GM12878 (cell line): ENCODE results near the gene KIF5C. TPM values are rescaled to one million over a fixed set of nuclear protein-coding genes. Genes with fewer than 3 reads are reported as not detected.

Experiments used
- ATAC-seq: fragments of 200-7000 bp; cut with Tn5 transposase; 3 replicates; pipeline ENCODE4 v1.9.1; 2020; ENCODE audit warnings: mild to moderate bottlenecking, moderate library complexity
- BruUV-seq: library from RNA; stranded (reverse); fragments of 400-500 nt; replicated peaks from 2 replicates; lab custom pipeline; 2021; lab: Mats Ljungman, UMichigan
- CTCF ChIA-PET: fragments of 300-600 bp; sonication (Branson Sonifier 250); formaldehyde crosslinking; extraction: SDS; loops from one replicate; lab custom pipeline; 2021; ENCODE audit warnings: inconsistent platforms; lab: Yijun Ruan, JAX
- POLR2A ChIA-PET: fragments of 350-600 bp; formaldehyde crosslinking; extraction: SDS; loops from one replicate; lab custom pipeline; 2021; ENCODE audit warnings: inconsistent platforms; lab: Charles Lee
- RAD21 ChIA-PET: fragments of 300-600 bp; sonication (Branson Sonifier 250); formaldehyde crosslinking; loops from one replicate; lab custom pipeline; 2023; ENCODE audit warnings: antibody characterized with exemption; ENCODE audit not compliant: unreplicated experiment; lab: Charles Lee
- SMC1A ChIA-PET: fragments of 300-600 bp; sonication (Branson Sonifier 250); formaldehyde crosslinking; loops from one replicate; lab custom pipeline; 2023; ENCODE audit not compliant: unreplicated experiment, uncharacterized antibody; lab: Charles Lee
- DNase-seq: peaks from one replicate; pipeline ENCODE4 v3.0.0-alpha.2; 2011; ENCODE audit warnings: low read depth, low spot score
- FAIRE-seq: peaks from 3 replicates; lab custom pipeline; 2011; peaks lifted over from hg19 to GRCh38; lab: Jason Lieb, UNC
- H2AFZ ChIP-seq: 2 replicates; pipeline ENCODE4 v1.6.0; 2011; ENCODE audit warnings: low read depth, low read length, control low read depth; ENCODE audit not compliant: control insufficient read depth
- H3K27ac ChIP-seq: 2 replicates; pipeline ENCODE4 v1.5.1; 2011; ENCODE audit warnings: control low read depth; ENCODE audit not compliant: control insufficient read depth, insufficient read depth
- H3K27me3 ChIP-seq, 2 experiments: replicated peaks in 1 of 2; 2 replicates each; pipeline versions ENCODE4 v1.6.0 to v1.6.1; 2011; ENCODE audit warnings: low read length in 1 of 2; ENCODE audit not compliant: control insufficient read depth in 2 of 2, insufficient read depth in 2 of 2
- H3K36me3 ChIP-seq, 2 experiments: 2 replicates each; pipeline ENCODE4 v1.5.1; 2011; ENCODE audit warnings: low read length in 1 of 2; ENCODE audit not compliant: control insufficient read depth in 2 of 2, insufficient read depth in 2 of 2
- H3K4me1 ChIP-seq: 2 replicates; pipeline ENCODE4 v1.6.1; 2011; ENCODE audit warnings: mild to moderate bottlenecking, low read length, moderate library complexity, mixed read lengths; ENCODE audit not compliant: control insufficient read depth, insufficient read depth
- H3K4me2 ChIP-seq: 2 replicates; pipeline ENCODE4 v1.6.0; 2011; ENCODE audit warnings: control low read depth; ENCODE audit not compliant: control insufficient read depth, insufficient read depth
- H3K4me3 ChIP-seq: fragments of 200-600 bp; sonication (generic); 2 replicates; pipeline ENCODE4 v1.5.1; 2016
- H3K79me2 ChIP-seq: 2 replicates; pipeline ENCODE4 v1.6.0; 2011; ENCODE audit warnings: low read length; ENCODE audit not compliant: control insufficient read depth, insufficient read depth
- H3K9ac ChIP-seq: 2 replicates; pipeline ENCODE4 v1.8.0; 2011; ENCODE audit warnings: low read length, control low read depth, mixed read lengths; ENCODE audit not compliant: control insufficient read depth, insufficient read depth
- H3K9me3 ChIP-seq: replicated peaks from 3 replicates; pipeline ENCODE4 v1.5.1; 2011; ENCODE audit warnings: mild to moderate bottlenecking, low read length; ENCODE audit not compliant: control insufficient read depth, insufficient read depth
- H4K20me1 ChIP-seq: 2 replicates; pipeline ENCODE4 v1.6.0; 2011; ENCODE audit not compliant: control insufficient read depth, insufficient read depth
- CREB1 ChIP-seq: IDR thresholded peaks from 2 replicates; pipeline ENCODE4 v1.6.1; 2012; ENCODE audit warnings: low read depth, mild to moderate bottlenecking, inconsistent platforms
- HDGF ChIP-seq: fragments of 450-650 bp; IDR thresholded peaks from 2 replicates; pipeline ENCODE4 v1.6.1; 2016; ENCODE audit warnings: antibody characterized with exemption
- NR2C1 ChIP-seq: fragments of 450-650 bp; IDR thresholded peaks from 2 replicates; pipeline ENCODE4 v1.6.1; 2017; ENCODE audit warnings: antibody characterized with exemption, mild to moderate bottlenecking, moderate library complexity
- PAX5 ChIP-seq: IDR thresholded peaks from 2 replicates; pipeline ENCODE4 v1.6.1; 2011; ENCODE audit warnings: low read depth, low read length, borderline replicate concordance
- PML ChIP-seq: IDR thresholded peaks from 2 replicates; pipeline ENCODE4 v1.6.1; 2012; ENCODE audit warnings: low read length, inconsistent platforms
- SMARCA5 ChIP-seq: fragments of 450-650 bp; IDR thresholded peaks from 2 replicates; pipeline ENCODE4 v1.6.1; 2017; ENCODE audit warnings: mild to moderate bottlenecking
- SMC3 ChIP-seq: IDR thresholded peaks from 2 replicates; pipeline ENCODE4 v1.6.1; 2011; ENCODE audit warnings: low read length, improper control_type of control experiment, borderline replicate concordance
- SUPT20H ChIP-seq: IDR thresholded peaks from 2 replicates; pipeline ENCODE4 v1.6.1; 2011; ENCODE audit warnings: low read depth, mild to moderate bottlenecking, low read length, moderate library complexity, borderline replicate concordance; ENCODE audit not compliant: control insufficient read depth
- TAF1 ChIP-seq: IDR thresholded peaks from 2 replicates; pipeline ENCODE4 v1.6.1; 2011; ENCODE audit warnings: mild to moderate bottlenecking, low read depth, low read length, borderline replicate concordance
- ZNF24 ChIP-seq: fragments of 450-650 bp; IDR thresholded peaks from 2 replicates; pipeline ENCODE4 v1.6.1; 2017; ENCODE audit warnings: antibody characterized with exemption, mild to moderate bottlenecking
- ZZZ3 ChIP-seq: IDR thresholded peaks from 2 replicates; pipeline ENCODE4 v1.6.1; 2011; ENCODE audit warnings: low read depth; ENCODE audit not compliant: control insufficient read depth, insufficient read length
- WGBS: methylation state at CpG from one replicate; pipeline ENCODE4 v1.1.6; 2016; ENCODE audit warnings: low lambda C conversion rate; ENCODE audit not compliant: insufficient replicate concordance, insufficient coverage; ENCODE audit errors: missing lambda C conversion rate; 5-methylcytosine and 5-hydroxymethylcytosine counted together
- in situ Hi-C: fragments of 300-500 bp; cut with MboI; formaldehyde crosslinking; loops from 9 replicates; pipeline ENCODE4 v1.14.3; 2018; ENCODE audit warnings: mixed read lengths
- intact Hi-C: fragments of 100-400 bp; cut with micrococcal nuclease; formaldehyde crosslinking; loops from one replicate; pipeline ENCODE4 v1.14.2; 2022; ENCODE audit not compliant: unreplicated experiment
- polyA plus RNA-seq, 11 experiments: library from polyadenylated mRNA; depleted of rRNA in 4 of 11; unstranded in 6 of 11; stranded (reverse) in 5 of 11; fragments of >200 nt; fragmentation: Nextera tagmentation in 4 of 11; fragmentation: Illumina TruSeq in 1 of 11; extraction: Ambion mirVana in 4 of 11; extraction: Trizol in 1 of 11; gene quantifications; 1 replicate in 1 of 11; 2 replicates in 10 of 11; pipeline versions ENCODE4 v1.2.1 to v1.2.3, GENCODE V29; 2011 to 2016; ENCODE audit warnings: inconsistent platforms in 2 of 11, missing spikeins in 2 of 11, low read depth in 1 of 11
- total RNA-seq, 4 experiments: library from RNA; depleted of rRNA in 3 of 4; stranded (reverse); fragments of >200 nt in 3 of 4; fragmentation: Illumina TruSeq in 1 of 4; extraction: Trizol in 1 of 4; gene quantifications; 2 replicates each; pipeline versions ENCODE4 v1.2.1 to v1.2.3, GENCODE V29; 2013 to 2021
- TF ChIP-seq, protein P1 (sequence below): fragments of 150-350 bp; IDR thresholded peaks from 2 replicates; pipeline ENCODE4 v1.6.1; 2014; ENCODE audit warnings: mild to moderate bottlenecking, low read depth, low read length
- TF ChIP-seq, protein P2 (sequence below): fragments of 450-650 bp; IDR thresholded peaks from 2 replicates; pipeline ENCODE4 v1.6.1; 2017; ENCODE audit warnings: antibody characterized with exemption, mild to moderate bottlenecking, moderate library complexity
- TF ChIP-seq, protein P3 (sequence below): fragments of 450-650 bp; conservative IDR thresholded peaks from 2 replicates; pipeline ENCODE4 v1.6.1; 2017; ENCODE audit warnings: mild to moderate bottlenecking, moderate library complexity
- TF ChIP-seq, protein P4 (sequence below): fragments of 450-650 bp; formaldehyde crosslinking; IDR thresholded peaks from 2 replicates; pipeline ENCODE4 v1.5.0; 2022; ENCODE audit warnings: mild to moderate bottlenecking, missing genetic modification characterization

Gene KIF5C
- total and polyA plus RNA-seq, 10 of the 15 experiments (the other 5 are each of a cell fraction or from before 2014, with no cell fraction given) = 0.08 to 0.49 (median 0.24) TPM

DNA sequence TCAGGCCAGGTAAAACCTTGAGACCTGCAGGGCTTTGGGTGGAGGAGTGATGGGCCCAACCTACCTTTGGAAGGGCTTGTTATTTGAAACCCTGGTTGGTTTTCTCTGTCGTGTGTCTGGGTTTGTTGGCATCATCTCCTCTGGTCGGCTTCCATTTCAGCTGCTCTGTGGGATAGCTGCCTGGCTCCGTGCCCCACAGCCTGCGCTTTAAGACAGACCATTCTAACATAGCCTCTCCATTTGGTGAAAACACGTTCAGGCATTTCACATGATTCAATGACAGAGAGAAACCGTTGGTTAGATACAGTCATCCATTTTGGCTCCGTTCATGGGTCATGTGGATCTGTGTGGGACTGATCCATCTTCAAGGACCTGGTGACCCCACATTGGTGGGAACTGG lies 126.5 kb downstream of the KIF5C start:
- 55% methylated on average over 7 of the region's 7 CpGs for WGBS
- no peak overlapping the region for H3K9ac ChIP-seq
- no peak for DNase-seq
- FAIRE-seq = no peak
- H3K27me3 ChIP-seq = no peaks in the 10 kb centered on the region
- H3K9me3 ChIP-seq = no peaks in the 10 kb centered on the region
- H3K4me2 ChIP-seq = no peak overlapping the region
- no peaks in the 10 kb centered on the region for H4K20me1 ChIP-seq
- peaks cover 4% of the 10 kb centered on the region; the same call in 1 of the 2 replicates for H3K4me1 ChIP-seq
- intact Hi-C loops = no loop called here
- ChIA-PET POLR2A (no interaction called here), RAD21 (no interaction called here), SMC1A (no interaction called here), CTCF (no interaction called here)
- no peak overlapping the region for H3K27ac ChIP-seq
- no peaks in the 10 kb centered on the region for H3K36me3 ChIP-seq
- no TSS peak for BruUV-seq
- H3K4me3 ChIP-seq = no peak overlapping the region
- in situ Hi-C loops = no loop called here
- H2AFZ ChIP-seq = no peak overlapping the region
- ATAC-seq = no peak
- H3K79me2 ChIP-seq = no peaks in the 10 kb centered on the region
- TF ChIP-seq TAF1 = no peak
- no peak for TF ChIP-seq NR2C1
- TF ChIP-seq, protein P1, sequence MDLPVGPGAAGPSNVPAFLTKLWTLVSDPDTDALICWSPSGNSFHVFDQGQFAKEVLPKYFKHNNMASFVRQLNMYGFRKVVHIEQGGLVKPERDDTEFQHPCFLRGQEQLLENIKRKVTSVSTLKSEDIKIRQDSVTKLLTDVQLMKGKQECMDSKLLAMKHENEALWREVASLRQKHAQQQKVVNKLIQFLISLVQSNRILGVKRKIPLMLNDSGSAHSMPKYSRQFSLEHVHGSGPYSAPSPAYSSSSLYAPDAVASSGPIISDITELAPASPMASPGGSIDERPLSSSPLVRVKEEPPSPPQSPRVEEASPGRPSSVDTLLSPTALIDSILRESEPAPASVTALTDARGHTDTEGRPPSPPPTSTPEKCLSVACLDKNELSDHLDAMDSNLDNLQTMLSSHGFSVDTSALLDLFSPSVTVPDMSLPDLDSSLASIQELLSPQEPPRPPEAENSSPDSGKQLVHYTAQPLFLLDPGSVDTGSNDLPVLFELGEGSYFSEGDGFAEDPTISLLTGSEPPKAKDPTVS = no peak
- TF ChIP-seq, protein P2, sequence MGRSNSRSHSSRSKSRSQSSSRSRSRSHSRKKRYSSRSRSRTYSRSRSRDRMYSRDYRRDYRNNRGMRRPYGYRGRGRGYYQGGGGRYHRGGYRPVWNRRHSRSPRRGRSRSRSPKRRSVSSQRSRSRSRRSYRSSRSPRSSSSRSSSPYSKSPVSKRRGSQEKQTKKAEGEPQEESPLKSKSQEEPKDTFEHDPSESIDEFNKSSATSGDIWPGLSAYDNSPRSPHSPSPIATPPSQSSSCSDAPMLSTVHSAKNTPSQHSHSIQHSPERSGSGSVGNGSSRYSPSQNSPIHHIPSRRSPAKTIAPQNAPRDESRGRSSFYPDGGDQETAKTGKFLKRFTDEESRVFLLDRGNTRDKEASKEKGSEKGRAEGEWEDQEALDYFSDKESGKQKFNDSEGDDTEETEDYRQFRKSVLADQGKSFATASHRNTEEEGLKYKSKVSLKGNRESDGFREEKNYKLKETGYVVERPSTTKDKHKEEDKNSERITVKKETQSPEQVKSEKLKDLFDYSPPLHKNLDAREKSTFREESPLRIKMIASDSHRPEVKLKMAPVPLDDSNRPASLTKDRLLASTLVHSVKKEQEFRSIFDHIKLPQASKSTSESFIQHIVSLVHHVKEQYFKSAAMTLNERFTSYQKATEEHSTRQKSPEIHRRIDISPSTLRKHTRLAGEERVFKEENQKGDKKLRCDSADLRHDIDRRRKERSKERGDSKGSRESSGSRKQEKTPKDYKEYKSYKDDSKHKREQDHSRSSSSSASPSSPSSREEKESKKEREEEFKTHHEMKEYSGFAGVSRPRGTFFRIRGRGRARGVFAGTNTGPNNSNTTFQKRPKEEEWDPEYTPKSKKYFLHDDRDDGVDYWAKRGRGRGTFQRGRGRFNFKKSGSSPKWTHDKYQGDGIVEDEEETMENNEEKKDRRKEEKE = no peak
- TF ChIP-seq SMARCA5 = no peak
- TF ChIP-seq SUPT20H = no peak
- TF ChIP-seq PML = no peak
- TF ChIP-seq, protein P3, sequence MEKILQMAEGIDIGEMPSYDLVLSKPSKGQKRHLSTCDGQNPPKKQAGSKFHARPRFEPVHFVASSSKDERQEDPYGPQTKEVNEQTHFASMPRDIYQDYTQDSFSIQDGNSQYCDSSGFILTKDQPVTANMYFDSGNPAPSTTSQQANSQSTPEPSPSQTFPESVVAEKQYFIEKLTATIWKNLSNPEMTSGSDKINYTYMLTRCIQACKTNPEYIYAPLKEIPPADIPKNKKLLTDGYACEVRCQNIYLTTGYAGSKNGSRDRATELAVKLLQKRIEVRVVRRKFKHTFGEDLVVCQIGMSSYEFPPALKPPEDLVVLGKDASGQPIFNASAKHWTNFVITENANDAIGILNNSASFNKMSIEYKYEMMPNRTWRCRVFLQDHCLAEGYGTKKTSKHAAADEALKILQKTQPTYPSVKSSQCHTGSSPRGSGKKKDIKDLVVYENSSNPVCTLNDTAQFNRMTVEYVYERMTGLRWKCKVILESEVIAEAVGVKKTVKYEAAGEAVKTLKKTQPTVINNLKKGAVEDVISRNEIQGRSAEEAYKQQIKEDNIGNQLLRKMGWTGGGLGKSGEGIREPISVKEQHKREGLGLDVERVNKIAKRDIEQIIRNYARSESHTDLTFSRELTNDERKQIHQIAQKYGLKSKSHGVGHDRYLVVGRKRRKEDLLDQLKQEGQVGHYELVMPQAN = no peak
- TF ChIP-seq CREB1 = no peak
- TF ChIP-seq, protein P4, sequence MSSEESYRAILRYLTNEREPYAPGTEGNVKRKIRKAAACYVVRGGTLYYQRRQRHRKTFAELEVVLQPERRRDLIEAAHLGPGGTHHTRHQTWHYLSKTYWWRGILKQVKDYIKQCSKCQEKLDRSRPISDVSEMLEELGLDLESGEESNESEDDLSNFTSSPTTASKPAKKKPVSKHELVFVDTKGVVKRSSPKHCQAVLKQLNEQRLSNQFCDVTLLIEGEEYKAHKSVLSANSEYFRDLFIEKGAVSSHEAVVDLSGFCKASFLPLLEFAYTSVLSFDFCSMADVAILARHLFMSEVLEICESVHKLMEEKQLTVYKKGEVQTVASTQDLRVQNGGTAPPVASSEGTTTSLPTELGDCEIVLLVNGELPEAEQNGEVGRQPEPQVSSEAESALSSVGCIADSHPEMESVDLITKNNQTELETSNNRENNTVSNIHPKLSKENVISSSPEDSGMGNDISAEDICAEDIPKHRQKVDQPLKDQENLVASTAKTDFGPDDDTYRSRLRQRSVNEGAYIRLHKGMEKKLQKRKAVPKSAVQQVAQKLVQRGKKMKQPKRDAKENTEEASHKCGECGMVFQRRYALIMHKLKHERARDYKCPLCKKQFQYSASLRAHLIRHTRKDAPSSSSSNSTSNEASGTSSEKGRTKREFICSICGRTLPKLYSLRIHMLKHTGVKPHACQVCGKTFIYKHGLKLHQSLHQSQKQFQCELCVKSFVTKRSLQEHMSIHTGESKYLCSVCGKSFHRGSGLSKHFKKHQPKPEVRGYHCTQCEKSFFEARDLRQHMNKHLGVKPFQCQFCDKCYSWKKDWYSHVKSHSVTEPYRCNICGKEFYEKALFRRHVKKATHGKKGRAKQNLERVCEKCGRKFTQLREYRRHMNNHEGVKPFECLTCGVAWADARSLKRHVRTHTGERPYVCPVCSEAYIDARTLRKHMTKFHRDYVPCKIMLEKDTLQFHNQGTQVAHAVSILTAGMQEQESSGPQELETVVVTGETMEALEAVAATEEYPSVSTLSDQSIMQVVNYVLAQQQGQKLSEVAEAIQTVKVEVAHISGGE = no peak
- no peak for TF ChIP-seq ZNF24
- TF ChIP-seq HDGF = no peak
- TF ChIP-seq SMC3 = no peak
- TF ChIP-seq ZZZ3 = no peak
- no peak for TF ChIP-seq PAX5
